ENCODE measurements around the gene ATP2B2.

Gene ATP2B2

GRCh38 chr3:10531031-10531430 is 25.6 kb upstream of the ATP2B2 start:
- DNase-seq (ENCODE audit: low spot score): no peak
- TF ChIP-seq, protein P1, sequence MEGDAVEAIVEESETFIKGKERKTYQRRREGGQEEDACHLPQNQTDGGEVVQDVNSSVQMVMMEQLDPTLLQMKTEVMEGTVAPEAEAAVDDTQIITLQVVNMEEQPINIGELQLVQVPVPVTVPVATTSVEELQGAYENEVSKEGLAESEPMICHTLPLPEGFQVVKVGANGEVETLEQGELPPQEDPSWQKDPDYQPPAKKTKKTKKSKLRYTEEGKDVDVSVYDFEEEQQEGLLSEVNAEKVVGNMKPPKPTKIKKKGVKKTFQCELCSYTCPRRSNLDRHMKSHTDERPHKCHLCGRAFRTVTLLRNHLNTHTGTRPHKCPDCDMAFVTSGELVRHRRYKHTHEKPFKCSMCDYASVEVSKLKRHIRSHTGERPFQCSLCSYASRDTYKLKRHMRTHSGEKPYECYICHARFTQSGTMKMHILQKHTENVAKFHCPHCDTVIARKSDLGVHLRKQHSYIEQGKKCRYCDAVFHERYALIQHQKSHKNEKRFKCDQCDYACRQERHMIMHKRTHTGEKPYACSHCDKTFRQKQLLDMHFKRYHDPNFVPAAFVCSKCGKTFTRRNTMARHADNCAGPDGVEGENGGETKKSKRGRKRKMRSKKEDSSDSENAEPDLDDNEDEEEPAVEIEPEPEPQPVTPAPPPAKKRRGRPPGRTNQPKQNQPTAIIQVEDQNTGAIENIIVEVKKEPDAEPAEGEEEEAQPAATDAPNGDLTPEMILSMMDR (IDR thresholded peaks at IDR 0.05; ENCODE audit: extremely low read depth, insufficient read depth, missing control alignments): no peak
- in situ Hi-C loops (cut with MboI; ENCODE audit: low pct_unique_long_range_greater_than_20kb, low sequenced_read_pairs, unreplicated experiment): no loop called here

- DNase-seq (ENCODE audit: low spot score): no peak
- in situ Hi-C loops (cut with MboI; ENCODE audit: low pct_unique_long_range_greater_than_20kb, low sequenced_read_pairs, unreplicated experiment): no loop called here
- TF ChIP-seq, protein P1 (IDR thresholded peaks at IDR 0.05; ENCODE audit: extremely low read depth, insufficient read depth, missing control alignments): no peak
Measured at GRCh38 chr3:10530241-10530640, 24.9 kb upstream of the ATP2B2 start.

DNA sequence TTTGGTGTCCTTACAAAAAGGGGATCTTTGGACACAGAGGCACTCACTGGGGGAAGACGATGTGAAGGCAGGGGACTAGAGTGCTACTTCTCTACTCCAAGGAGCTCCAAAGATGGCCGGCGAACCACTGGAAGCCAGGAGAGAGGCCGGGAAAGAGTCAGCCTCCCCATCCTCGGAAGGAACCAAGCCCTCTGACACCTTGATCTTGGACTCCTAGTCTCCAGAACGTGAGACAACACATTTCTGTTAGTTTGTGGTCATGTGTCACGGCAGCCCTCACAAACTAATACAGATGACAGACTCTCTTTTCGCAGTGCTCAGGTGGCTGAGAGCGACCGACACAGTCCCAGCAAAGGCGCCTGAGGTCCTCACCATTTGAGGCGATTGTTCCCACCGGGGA is 24.4 kb upstream of the ATP2B2 start:
- in situ Hi-C loops (cut with MboI; ENCODE audit: low pct_unique_long_range_greater_than_20kb, low sequenced_read_pairs, unreplicated experiment): no loop called here

GRCh38 chr3:10528046-10528445 is 22.7 kb upstream of the ATP2B2 start:
- TF ChIP-seq, protein P1 (IDR thresholded peaks at IDR 0.05; ENCODE audit: extremely low read depth, insufficient read depth, missing control alignments): no peak
- DNase-seq (ENCODE audit: low spot score): no peak
- in situ Hi-C loops (cut with MboI; ENCODE audit: low pct_unique_long_range_greater_than_20kb, low sequenced_read_pairs, unreplicated experiment): no loop called here

More for the DNA sequence above, 24.4 kb upstream of the ATP2B2 start:
- TF ChIP-seq, protein P1 (IDR thresholded peaks at IDR 0.05; ENCODE audit: extremely low read depth, insufficient read depth, missing control alignments): no peak
- DNase-seq (ENCODE audit: low spot score): no peak

- TF ChIP-seq, protein P1 (IDR thresholded peaks at IDR 0.05; ENCODE audit: extremely low read depth, insufficient read depth, missing control alignments): no peak
Measured at GRCh38 chr3:10527295-10528001, 22.1 kb upstream of the ATP2B2 start.

DNA sequence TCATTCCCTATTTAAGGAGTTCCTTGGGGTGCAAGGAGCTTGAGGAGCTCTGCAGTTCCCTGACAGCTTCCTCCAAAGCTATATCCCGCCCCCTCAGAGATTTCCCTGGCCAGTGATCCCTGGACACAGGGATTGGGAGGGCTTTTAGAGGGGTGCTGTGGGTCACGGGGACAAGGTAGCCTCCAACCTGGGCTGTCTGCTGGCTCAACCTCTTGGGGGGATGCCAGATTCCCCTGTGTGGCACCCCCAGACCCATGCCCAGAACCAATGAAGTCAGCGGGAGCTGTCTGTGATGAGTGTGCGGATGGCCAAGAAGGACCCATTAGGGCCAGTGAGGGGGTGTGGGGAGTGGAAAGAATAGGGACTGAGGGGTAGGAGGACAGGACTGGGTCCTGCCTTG is 21.0 kb upstream of the ATP2B2 start:
- DNase-seq (ENCODE audit: low spot score): no peak
- in situ Hi-C loops (cut with MboI; ENCODE audit: low pct_unique_long_range_greater_than_20kb, low sequenced_read_pairs, unreplicated experiment): no loop called here
- TF ChIP-seq, protein P1 (IDR thresholded peaks at IDR 0.05; ENCODE audit: extremely low read depth, insufficient read depth, missing control alignments): no peak

More at GRCh38 chr3:10527295-10528001, 22.1 kb upstream of the ATP2B2 start:
- DNase-seq (ENCODE audit: low spot score): no peak
- in situ Hi-C loops (cut with MboI; ENCODE audit: low pct_unique_long_range_greater_than_20kb, low sequenced_read_pairs, unreplicated experiment): no loop called here

All from GM13977 (cell line).